GM20431 (cell line): Measurements from ENCODE around the gene SLC25A17.
"Not testable (repeated sequence)": the region's sequence is repeated elsewhere in the genome, so short reads cannot be mapped to it uniquely, and the experiment has no call there.

Experiments
- in situ Hi-C: fragments of 300-500 bp; cut with MseI, MboI; formaldehyde crosslinking; loops from one replicate; pipeline ENCODE4 v1.15.0; 2020; ENCODE audit warnings: low sequenced_read_pairs; ENCODE audit not compliant: unreplicated experiment

Gene SLC25A17

DNA sequence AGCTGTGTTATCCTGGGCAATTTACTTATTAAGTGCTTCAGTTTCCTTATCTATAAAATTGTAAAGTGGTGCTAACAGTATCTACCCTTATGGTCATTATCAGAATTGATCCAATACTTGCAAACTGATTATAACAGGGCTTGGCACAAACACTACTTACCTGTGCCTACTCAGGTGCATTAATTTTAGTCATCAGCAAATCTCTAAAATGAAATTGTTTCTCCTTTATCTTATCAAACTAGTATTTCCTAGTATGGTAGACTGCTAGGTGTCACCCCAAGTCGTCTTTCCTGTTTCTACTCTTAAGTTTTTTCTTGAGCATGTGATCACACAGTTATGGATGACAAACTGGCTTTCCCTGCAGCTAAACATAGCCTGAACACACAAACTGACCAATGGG is 4.3 kb upstream of the SLC25A17 start:
- in situ Hi-C loops, result no loop called here

DNA sequence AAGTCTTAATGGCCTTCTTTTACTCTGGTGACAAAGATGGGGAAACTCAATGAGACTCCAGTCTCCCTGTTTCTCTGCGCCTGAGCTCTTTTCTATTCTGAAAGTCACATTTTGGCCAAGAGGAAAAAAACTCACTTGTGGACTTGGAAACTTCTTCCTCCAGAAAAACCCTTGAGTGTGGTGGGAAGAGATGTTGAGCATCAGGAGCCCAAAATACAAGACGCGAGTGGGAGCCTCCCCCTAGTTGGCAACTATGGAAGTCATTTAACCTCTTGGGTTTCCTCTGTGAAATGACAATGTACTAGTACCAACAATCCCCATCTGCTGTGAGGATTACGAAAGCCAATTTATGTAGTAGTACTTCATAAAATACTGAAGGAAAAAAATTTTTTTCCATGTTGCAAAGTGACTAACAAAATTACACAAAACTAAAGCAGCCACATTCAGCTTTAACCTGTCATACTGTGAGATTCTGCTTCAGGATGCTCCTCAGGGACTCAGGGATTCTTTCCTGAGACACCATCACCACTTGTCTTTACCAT is 524 bp upstream of the SLC25A17 start:
- in situ Hi-C loops, result no loop called here

DNA sequence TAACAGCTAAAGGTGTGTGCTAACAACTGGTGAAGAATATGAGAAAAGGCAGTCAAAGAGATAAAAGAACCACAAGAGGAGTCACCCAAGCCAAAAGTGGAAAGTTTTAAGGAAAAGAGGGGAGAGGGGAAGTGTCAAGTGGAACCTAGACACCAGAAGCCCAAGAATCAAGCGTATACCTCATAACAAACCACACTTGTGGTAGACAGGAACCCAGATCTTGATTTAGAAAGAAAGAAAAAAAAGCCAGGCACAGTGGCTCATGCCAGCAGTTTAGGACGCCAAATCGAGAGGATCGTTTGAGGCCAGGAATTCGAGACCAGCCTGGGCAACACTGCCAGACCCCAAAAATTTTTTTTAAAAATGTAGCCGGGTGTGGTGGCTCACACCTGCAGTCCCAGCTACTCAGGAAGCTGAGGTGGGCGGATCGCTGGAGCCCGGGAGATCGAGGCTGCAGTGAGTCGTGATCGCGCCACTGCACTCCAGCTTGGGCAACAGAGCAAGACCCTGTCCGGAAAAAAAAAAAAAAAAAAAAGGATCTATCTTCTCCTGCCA is 877 bp downstream of the SLC25A17 start:
- in situ Hi-C loops, result no loop called here

DNA sequence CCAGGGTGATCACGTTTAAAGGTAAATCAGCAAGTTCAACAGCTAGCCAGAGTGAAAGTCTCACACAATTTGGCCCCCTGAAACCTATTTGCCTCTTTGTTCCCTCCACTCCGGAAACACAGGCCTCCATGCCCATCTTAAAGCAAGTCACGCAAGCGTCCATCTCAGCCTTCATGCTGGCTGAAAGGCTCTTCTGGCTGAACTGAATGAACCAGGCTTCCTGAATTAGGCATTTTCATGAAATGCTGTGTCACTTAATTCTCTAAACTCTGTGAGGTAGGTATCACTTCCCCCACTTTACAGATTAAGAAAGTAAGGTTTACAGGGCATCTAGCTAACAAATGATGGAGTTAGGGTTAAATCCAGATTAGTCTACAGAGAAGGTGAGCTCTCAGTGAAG is 1.4 kb downstream of the SLC25A17 start:
- in situ Hi-C loops, result no loop called here

DNA sequence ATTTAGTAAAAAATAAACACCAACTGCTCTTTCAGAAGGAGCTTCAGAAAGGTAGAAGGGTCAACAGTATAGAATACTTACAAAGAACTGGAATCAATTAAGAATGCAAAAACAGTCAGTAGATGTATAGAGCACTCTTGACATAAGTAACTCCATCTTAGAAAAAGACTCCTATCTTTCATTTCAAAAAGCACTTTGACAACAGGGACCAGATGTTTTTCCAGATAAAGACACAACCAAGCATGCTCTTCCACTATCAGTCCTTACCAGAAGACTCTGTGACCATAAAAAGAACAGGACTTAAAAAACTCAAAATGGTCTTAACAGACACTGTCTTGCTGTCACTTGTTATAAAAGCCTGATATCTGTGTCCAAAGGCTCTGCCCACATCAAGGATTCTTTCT is 5.2 kb downstream of the SLC25A17 start:
- in situ Hi-C loops, result no loop called here

DNA sequence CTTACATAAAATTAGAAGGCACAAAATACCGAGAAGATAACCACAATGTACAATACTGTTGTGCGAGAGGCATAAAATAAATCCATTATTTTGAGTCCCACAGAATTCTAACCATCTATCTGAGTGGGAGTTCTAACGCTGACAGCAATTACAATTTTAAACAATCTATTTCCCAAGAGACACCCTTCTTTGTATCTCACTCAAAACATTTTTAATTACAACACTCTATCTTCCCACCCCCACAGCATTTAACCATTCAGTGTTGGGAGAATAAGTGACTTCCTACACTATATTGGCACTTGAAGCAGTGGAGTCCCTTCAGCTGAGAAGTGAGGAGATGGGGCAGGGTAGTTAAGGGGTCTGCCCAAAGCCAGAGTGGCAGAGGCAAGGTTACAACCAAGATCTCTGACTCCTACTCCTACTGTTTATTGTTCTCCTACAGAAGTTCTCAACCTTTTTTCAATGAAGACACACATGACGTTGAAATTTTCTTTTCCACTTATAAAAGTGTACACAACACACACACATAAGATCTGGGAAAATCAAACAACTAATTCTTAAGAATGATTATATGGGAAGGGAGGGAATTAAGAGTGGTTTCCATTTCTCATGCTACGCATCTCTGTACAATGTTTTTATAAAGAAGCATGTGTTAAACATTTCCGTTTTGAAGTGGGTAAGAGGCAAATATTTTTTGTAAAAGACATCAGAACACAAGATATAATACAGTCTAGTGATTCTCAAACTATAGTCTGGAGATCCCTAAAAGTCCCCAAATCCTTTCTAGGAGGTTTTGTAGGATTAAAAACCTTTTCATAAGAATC is 10.9 kb downstream of the SLC25A17 start:
- in situ Hi-C loops, result no loop called here

DNA sequence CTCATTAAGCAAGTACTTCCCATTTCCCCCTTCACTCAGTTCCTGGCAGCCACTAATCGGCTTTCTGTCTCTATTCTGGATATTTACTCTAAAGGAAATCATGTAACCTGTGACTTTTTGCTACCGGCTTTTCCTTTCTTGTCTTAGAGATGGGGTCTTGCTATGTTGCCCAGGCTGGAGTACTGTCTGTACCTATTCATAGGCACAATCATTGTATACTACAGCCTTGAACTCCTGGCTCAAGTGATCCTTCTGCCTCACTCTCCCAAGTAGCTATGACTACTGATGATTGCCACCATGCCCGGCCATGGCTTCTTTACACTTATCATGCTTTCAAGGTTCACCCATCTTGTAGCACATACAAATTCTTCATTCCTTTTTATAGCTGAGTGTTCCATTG is 12.4 kb downstream of the SLC25A17 start:
- in situ Hi-C loops, result no loop called here

DNA sequence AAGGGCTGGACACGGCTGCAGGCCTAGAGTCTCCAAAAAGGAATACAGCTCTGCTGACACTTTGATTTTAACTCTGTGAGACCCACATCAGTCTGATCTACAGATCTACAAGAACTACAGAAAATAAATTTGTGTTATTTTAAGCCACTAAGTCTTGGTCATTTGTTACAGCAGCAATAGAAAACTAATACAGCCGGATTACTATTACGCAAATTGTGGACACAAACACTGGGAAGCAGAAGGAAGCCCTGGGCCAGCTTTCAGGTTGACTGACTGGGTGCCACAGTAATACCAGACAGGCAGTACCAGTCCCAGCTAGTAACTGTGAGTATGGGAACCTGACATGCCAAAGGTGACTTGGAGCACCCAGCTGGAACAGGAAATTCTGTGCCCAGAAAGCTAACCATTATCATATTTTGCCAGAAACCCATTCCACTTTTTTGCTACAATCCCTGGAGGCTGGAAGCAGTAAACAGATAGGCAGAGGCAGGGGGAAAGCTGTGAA is 13.4 kb downstream of the SLC25A17 start:
- in situ Hi-C loops, result no loop called here

DNA sequence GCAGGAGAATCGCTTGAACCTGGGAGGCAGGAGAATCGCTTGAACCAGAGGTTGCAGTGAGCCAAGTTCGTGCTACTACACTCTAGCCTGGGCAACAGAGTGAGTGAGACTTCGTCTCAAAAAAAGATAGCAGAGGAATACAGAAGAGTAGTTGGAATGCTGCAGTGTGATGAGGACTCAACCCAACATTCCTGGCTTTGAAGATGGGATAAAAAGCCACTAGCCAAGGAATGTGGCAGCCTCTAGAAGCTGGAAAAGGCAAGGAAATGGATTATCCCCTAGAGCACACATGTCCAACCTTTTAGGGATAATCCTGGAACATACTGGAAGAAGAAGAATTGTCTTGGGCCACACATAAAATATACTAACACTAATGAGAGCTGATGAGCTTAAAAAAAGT is 13.9 kb downstream of the SLC25A17 start:
- in situ Hi-C loops, result no loop called here

DNA sequence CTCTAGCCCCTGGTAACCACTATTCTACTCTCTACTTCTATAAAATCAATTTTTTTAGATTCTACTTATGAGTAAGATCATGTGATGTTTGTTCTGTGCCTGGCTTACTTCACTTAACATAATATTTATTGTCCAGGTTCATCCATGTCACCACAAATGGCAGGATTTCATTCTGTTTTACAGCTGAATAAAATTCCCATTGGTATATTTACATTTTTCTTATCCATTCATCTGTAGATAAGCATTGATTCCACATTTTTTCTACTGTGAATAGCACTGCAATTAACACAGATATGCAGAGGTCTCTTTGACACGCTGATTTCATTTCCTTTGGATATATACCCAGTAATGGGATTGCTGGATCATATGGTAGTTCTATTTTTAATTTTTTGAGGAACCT is 15.8 kb downstream of the SLC25A17 start:
- in situ Hi-C loops, result no loop called here

DNA sequence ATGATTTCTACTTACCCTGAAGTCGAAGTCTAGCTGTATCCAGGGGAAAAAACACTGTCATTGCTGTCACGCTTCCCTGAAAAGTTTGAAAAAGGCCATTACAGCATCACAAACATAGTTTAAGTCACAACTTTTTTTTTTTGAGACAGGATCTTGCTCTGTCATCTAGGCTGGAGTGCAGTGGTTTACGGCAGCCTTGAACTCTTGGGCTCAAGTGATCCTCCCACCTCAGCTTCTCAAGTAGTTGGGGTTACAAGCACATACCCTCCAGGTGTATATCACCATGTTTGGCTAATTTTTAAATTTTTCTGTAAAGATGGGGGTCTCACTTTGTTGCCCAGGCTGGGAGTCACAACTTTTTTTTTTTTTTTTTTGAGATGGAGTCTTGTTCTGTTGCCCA is 20.1 kb downstream of the SLC25A17 start:
- in situ Hi-C loops, result no loop called here

DNA sequence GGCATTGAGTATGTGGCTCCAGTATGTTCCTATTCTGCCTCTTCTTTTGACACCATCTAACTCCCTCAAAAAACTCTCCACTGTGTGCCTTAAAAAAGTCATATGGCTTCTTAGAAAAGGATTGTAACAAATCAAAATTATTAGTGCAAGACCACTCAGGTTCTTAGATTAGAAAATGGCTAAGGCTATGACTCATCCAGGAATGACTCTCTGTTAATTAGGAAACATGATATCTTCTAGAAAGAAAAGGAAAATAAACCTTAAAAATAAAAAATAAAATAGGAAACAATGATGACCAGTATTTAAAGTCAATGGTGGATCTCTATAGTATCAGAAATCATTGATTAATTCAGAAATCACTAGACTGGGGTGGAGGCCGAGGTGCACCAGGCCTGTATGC is 21.7 kb downstream of the SLC25A17 start:
- in situ Hi-C loops, result no loop called here

DNA sequence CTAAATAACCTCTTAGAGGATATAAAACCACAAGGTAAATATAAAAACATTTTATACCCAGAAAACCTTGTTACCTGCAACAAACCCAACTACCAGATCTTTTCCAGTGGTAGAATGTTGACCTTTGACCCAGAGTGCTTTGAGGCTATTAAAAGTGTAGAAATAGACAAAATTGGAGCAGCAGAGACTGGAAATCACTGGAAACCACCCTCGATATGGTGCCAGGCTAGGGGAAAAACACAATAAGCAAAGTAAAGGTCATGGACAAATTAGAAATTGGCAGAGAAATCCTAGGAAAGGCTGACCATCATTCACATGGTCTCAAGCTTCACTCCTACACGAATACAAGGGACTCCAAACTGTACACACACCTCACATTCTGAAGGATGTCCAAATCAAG is 26.7 kb downstream of the SLC25A17 start:
- in situ Hi-C loops, result no loop called here

DNA sequence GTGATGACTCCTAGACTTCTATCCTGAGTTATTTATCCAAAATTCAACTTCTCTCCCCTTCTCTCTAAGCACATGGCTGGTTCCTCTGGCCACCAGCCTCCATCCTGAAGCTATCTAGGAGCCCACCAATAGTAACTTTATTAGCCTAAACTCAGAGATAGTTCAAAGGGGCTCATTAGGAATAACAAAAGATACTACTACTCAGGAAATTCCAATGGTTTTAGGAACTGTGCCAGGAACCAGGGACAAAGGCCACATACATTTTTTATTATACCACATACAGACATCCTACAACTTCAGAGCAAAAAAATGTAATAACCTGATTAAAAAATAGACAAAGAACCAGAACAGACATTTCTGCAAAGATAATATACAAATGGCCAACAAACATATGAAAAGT is 27.9 kb downstream of the SLC25A17 start:
- in situ Hi-C loops, result no loop called here

DNA sequence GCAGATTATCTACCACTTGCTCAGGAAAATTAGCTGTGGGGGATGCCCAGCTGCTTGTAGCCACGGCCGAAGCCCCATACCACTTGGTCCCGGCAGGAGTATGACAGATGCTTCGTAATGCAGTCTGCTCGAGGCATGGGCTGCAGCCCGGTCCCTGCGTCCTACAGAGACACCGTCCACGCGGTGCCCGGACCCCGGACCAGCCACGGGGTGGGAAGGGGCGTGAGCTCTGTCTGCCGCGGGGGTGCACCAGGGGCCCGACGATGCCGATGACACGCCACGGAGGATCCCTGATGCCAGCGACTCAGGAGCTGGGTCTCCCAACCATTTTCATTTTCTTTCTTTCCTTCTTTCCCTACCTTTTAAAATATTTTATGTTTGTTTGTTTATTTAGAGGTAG is 30.0 kb downstream of the SLC25A17 start:
- in situ Hi-C loops, result no loop called here

DNA sequence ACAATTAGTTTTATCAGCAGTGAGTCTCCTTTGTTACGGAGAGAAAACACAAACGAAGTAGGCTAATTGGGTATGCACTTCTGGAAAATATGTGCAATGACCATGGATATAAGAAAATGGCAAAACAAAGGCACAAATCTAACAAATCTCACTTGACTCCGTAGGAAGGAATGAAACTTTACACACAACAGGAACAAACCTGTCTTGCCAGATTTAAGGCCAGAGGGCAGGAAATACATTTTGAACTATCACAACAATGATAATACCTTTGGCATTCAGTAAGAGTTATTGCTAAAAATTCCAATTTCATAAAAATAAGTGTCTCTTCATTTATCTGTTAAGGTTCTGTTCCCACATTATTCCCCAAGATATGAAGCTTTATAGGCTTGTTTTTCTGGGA is 36.6 kb downstream of the SLC25A17 start:
- in situ Hi-C loops, result no loop called here

DNA sequence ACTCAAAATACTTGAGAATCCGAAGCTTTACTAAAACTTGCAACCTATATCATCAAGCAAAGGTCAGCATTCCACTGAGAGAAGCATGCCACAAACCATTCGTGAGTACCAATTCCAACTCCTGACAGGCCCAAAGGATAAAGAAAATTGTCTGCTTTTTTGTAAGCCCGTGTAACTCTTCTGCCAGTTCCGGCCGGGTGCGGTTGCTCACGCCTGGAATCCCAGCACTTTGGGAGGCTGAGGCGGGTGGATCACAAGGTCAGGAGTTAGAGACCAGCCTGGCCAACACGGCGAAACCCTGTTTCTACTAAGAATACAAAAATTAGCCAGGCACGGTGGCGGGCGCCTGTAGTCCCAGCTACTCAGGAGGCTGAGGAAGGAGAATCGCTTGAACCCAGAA is 37.4 kb downstream of the SLC25A17 start:
- in situ Hi-C loops, result not testable (repeated sequence)

DNA sequence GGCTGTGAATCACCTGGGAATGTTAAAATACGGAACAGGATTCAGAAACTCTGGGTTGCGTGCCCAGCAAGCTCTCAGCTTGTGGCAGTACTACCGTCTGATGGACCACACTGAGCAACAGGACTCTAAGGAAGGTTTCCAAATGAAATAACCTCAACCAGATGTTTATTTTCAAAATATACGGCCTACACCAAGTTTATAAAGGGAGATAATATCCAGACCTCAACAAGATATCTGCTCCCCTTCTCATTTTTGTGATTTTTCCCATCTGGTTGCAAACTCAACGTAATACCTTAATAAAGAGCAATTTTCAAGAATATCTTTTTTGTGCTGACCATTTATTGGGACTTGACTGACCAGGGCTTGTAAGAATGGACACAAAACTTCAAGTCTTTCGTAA is 49.4 kb downstream of the SLC25A17 start:
- in situ Hi-C loops, result no loop called here

DNA sequence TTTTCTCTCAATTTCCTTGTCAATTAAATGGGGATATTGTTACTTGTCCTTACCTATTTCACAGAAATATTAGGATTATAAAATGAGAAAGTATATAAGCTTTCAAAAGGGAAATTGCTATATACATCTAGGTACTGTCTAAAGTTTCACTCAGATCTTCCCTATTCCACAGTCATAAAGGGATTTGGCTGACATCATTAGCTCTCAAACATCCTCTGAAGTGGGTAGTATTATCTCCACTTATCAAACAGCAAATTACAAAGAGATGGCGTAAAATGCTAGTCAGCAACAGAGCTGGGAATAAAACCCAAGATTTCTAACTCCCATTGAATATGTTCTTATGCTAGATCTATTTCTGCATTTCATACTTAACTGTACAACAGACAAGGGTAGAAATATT is 50.9 kb downstream of the SLC25A17 start:
- in situ Hi-C loops, result no loop called here

DNA sequence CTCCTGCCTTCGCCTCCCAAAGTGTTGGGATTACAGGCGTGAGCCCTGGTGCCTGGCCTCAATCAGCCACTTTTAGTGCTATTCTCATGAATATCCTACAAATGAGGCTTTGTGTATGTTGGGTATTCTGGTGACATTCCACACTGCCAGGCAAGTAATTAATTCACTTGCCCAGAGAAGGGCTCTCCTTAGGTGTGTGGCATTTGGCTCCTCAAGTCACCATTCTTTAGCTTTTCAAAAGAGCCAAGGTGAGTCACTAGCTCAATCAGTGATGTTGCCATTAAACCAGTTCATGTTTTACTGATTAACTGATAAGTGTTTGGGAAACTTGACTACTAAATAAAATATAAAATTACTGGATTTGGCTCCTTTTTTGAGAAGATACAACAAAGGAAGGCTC is 52.2 kb downstream of the SLC25A17 start:
- in situ Hi-C loops, result no loop called here

DNA sequence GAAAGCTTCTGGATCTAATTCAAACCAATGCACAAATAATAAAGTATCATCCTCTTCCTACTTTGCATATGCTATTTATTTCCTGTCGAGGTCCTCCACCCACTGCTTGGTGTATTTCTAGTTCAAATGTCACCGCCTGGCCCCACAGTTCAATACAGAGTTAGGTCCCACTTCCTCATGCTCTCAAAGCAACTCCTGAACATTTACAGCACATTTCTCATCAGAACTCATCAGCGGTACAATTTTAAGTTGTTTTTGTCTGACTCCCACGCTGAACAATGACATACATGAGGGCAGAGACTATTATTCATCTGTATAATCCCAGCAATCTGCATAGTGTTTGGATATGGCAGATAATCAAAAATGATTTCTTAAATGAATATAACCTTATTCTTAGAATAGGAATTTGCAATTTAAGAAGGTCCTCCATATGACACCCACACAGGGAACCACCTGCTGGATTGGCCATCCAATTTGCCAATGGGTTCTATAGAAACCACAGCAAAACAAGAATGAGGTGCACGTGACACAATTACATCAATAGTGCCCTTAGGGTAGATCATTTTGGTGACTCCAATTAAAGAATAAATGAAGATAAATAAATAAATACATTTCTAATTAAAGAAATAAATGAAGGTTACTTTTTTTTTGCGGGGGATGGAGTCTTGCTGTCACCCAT is 54.2 kb downstream of the SLC25A17 start:
- in situ Hi-C loops, result no loop called here
